Hypothalamus (tissue), 51 donors: ENCODE results near the gene TRPM3.

Source experiments
- DNase-seq, 51 donors: peaks; one replicate each; lab custom pipeline; 2025; lab: John Stamatoyannopoulos, UW

The TRPM3 gene

DNA sequence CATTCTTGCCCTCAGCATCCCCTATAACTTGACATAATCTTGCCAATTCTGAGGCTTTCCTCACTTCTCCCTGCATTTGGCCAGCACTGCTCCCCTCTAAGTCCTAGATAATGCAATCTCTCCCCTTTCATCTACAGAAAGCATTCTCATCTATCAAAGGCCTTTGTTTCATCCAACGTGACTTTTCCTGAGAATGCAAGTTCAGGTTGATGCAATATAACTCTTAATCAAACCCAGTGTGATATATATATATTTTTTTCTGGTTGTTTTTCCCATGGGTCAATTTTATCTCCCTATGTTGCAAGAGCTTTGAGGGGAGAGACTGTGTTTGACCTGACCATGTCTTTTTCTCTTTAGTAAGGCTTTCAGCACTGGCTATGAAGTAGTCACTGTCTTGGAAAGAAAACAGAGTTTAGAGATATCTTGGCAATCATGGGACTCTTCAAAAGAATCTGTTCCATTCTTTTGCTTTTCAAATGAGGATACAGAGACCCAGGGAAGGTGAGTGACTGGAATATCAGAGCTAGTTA lies 268.6 kb downstream of the TRPM3 start:
- no peak for DNase-seq

GRCh38 chr9:70840266-70840665 lies 281.2 kb downstream of the TRPM3 start:
- no peak for DNase-seq

DNA sequence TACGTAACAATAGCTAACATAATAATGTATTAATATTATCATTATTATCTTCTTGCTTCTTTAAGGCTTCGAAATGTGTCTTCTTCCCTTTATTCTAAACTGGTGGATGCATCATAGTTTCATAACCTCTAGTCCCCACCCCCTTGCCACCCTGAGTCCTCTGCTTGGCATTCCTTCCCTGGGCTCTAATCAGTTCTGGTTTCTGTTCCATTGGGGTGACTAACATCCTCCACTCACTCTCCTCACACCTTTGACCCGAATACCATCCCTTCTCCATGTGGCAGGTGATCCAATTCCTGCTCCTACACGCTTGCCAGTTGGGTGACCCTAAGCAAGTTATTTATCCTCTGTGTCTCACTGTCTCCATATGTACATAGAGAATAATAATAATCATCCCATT lies 286.1 kb downstream of the TRPM3 start:
- no peak for DNase-seq

DNA sequence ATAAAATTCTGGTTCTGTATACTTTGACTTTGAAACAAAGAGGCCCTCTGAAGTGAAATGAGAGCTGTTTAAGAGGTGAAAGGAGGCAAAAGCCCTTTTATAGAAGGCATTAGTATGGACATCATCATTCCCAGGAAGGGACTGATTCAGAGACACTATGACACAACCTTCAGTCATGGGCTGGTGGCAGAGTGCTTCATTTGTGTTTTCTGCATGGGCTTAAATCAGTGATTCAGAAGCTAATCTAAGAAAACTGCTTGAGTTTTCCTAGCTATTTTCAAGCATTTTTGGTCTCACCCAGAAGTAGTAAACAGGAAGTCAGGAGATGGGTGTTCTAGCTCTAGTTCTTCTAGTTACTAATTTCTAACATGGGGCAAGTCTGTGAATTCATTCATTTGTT lies 288.9 kb downstream of the TRPM3 start:
- DNase-seq, result no peak

GRCh38 chr9:70830618-70831017 lies 290.8 kb downstream of the TRPM3 start:
- no peak for DNase-seq

DNA sequence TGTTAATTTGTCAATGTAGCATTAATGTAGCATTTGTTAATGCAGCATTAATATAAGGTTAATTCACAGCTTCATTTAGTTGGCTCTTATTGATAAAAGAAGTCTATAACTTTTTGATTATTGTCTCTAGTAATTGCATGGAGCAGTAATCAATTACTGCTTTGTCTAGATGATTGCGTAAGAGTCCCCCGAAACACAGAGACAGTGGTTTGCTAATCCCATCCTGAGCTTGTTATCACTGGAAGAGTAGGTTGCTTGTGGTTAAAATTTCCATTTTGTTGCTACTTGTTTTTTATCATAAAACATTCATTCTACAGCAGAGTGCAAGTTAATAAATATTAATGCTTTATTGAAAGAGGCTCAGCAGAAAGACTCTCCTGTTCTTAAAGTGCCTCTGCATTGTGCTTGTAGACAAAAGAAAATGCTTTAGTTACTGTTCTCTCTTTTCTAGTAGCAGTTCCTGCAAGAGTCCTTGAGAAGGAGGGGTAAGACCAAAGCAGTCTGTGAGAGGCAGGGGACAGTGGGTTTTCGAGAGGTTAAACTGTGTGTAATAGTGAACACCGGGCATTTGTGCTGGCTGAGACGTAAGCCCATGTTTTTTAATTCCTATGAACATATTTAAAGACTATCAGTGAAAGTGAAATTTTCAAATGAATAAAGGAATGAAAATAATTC lies 291.7 kb downstream of the TRPM3 start:
- peak in 1 of 51 donors; percentile 29 for DNase-seq

GRCh38 chr9:70826562-70826961 lies 294.9 kb downstream of the TRPM3 start:
- no peak for DNase-seq

GRCh38 chr9:70823284-70823683 lies 298.1 kb downstream of the TRPM3 start:
- DNase-seq, result no peak

DNA sequence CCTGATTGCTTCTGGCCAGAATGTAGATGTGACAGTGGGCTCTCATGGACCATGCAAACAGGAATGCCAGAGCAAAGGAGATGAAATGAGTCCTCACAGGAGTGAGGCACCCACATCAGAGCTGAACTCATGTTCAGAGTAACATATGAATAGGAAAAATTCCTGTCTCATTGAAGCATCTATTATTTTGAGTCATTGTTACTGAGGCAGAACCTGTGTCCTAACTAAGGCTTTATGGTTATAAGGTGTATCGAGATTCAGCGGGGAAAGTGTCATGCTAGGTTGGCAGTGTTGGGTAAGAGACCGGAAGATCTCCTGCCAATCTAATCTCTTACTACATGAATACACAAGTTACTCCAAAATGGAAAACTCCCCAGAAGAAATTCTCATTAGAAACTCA lies 304.1 kb downstream of the TRPM3 start:
- no peak for DNase-seq

DNA sequence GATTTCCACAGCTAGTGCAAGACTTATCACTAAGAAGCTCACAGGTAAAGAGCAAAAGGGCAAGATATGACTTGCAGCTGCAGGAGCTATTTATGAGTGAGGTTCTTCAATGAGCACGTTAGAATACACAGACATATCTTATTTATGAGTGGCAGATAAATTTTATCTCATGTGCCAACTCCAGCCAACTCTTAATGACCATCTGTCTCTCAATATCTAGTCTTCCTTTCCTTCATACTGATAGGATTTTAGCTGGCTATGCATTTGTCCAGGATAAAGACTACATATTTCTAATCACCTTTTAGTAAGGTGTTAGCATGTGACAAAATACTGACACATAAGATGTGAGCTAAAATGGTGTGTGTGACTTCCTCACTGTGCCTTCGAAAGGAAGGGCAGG lies 304.5 kb downstream of the TRPM3 start:
- DNase-seq, result no peak

DNA sequence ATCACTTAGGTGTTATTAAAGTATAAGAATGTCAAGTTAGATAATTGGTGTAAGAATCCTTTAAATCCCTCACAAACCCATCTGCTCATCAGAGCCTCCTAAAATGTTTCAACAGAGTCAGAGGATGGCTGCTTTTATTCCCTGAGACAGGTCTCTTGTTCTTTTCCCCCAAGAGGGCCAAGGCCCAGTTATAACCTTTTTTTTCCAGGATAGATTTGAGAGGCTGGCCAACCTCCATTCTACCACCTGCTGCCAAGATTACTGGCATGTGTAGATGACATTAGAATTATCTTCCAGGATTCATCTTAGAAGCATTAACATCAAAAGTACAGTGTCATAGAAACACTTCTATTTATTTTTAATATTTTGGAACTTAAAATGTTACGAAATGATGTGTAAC lies 305.1 kb downstream of the TRPM3 start:
- DNase-seq, result no peak

DNA sequence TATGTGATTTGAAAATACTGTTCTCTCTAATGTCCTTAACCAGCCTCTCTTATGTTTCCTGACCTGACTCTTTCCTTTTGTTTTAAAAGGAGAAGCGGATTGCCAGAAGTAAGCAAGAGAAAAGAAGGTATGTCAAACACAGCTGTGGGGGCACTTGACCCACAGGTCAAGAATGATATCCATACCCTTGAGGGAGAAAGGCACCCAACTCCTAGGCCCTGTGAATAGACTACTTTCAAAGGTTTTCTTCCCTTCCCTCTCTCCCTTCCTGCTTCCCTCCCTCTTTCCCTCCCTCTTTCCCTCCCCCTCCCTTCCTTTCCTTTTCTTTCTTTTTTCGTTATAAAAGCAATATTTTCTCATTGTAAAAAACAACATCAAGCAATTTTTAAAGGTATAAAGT lies 306.8 kb downstream of the TRPM3 start:
- DNase-seq, result no peak

GRCh38 chr9:70813141-70813540 lies 308.3 kb downstream of the TRPM3 start:
- no peak for DNase-seq

- no peak for DNase-seq
Observed at GRCh38 chr9:70811638-70812037, 309.8 kb downstream of the TRPM3 start.

DNA sequence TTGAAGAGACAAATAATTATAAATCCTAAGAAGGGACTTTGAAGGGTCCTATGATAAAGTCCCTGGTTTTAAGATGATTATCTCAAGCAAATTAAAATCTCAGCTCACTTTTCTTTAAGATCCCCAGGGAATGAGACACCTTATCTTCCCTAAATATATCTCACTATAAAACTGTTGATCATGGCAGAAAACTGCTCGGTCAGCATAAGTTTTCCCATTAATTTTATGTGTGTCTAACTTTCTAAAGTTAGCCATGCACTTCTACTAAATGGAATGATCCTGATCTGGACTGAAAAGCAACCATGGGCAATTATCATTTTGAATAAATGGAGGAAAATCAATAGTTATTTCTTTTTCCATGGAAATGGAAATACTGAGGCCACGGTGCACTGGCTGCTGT lies 314.5 kb downstream of the TRPM3 start:
- no peak for DNase-seq

DNA sequence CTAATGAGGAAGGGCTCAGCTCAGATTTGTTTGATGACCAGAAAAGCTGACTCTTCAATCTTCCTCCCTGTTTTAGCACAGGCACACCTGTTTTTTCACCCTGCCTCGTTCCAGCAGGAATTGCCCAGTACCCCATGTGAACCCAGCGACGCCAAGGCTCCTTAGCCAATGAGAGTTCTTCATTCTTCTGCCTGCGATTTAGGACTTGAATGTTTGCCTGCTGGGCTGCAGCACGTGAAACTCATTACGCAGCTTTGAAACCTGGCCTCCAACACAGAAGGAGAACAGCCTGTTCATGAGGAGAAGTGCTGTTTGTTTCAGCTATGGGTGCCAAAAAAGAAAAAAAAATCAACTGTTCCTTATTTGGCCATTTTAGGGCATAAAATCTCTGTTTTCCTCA lies 315.5 kb downstream of the TRPM3 start:
- peak in 29 of 51 donors; percentile 1 to 60 (median 18) for DNase-seq

DNA sequence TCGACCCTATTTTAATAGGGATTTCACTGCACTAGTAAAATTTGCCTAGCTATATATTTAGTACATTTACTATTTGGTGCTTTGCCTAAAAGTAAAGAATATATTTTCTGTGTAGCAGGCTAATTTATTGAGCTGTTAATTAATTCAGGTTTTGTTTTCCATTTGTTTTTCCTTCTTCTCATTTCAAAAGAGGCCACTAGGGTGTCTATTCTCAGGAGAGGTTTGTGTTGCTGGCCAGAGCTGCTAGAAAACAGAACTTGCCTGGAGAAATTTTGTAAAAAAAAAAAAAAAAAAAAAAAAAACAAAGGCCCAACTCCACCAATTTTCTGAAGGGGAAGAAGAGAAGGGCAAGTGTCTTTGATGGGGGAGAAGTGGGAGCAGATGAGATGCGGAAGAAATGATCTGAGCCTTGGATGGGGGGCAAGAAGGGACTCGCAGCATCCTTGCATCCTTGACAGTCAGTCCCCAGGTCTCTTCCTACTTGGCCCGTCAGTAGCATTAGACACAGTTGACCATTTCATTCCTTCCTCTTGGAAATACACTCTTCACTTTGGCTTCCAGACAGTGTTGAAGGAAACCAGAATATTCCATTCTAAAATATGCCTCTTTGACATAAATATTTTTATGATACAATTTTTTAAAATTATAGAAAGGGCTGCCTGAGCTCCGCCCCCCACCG lies 318.5 kb downstream of the TRPM3 start:
- no peak for DNase-seq

GRCh38 chr9:70802206-70802605 lies 319.2 kb downstream of the TRPM3 start:
- no peak for DNase-seq

DNA sequence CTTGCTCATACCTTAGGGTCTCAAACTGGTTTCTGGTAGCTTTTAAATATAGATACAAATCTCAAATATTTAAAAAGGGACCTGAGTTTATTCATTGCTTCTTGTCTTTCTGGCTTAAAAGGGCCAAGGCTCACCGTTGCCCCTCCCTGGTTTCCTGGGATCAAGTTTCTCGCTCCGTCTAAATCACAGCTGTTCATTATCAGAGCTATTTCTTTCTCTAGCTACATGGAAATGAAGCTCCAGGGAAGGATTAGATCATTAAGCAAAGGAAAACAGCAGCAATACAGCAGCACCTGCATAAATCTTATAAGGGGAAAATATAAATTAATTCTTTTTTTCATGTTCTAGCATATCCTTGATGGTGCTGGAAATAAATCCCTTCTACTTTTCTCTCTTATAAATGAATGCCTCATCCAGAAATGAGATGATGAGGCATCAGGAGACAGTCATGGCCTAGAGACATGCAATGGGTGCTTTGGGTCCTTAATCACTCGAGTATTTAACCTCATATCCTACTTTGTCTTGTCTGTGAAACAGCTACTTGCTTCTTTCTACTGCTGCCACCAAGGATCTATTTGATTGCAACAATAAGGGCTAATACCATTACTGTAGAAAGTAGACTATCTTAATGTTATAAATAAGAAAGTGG lies 320.1 kb downstream of the TRPM3 start:
- no peak for DNase-seq

- DNase-seq, result no peak
Observed at GRCh38 chr9:70798018-70798417, 323.4 kb downstream of the TRPM3 start.

DNA sequence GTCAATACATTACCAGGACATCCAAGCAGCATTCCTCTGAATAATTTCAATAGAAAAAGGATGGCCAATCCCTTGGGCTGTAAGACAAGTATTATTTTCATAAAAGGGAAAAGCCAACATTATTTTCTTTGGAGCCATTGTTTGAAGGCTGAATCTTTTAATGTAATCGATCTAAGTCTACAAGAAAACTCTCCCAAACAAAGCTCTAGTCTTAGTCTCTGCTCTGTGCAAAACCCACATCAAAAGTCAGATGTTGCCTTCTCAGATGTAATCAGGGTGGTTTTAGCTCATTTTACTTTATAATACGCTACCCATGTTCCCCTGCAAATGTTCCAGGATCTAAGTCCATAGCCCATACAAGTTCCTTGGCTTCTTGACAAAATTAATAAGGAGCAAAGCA lies 325.6 kb downstream of the TRPM3 start:
- no peak for DNase-seq

DNA sequence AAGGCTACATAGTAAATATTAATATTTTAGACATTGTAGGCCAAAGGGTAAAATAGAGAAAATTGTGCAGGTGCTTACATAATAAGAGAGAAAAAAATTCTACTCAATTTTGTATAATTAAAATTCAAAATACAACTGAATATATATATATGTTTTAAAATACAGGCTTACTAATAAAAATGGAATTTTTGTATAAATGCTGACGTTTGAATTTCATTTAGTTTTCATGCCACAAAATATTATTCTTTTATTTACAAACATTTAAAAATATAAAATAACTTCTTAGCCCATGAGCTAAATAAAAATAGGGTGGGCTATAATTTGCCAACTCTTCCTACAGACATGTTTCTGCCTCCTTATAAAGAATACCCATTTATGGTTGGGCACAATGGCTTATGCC lies 328.6 kb downstream of the TRPM3 start:
- no peak for DNase-seq
